K562 (cell line): ENCODE measurements around the gene TICAM1. TPM values are rescaled to one million over a fixed set of nuclear protein-coding genes. Genes with fewer than 3 reads are reported as not detected.

ENCODE experiments used
- FOXA3 ChIP-seq, 2 experiments: fragments of 450-650 bp in 1 of 2; sonication (generic) in 1 of 2; formaldehyde crosslinking; IDR thresholded peaks in 1 of 2; conservative IDR thresholded peaks in 1 of 2; 2 replicates each; pipeline versions ENCODE4 v1.4.0 to v1.8.0; 2020 to 2022; ENCODE audit warnings: mild to moderate bottlenecking in 2 of 2, missing genetic modification reagents in 1 of 2
- HNRNPH1 ChIP-seq: fragments of 200-400 bp; formaldehyde crosslinking; optimal IDR thresholded peaks from 2 replicates; pipeline ENCODE3; 2017; ENCODE audit warnings: low read depth, mild to moderate bottlenecking, low read length, moderate library complexity
- MGA ChIP-seq: fragments of 450-650 bp; IDR thresholded peaks from 2 replicates; pipeline ENCODE4 v1.6.1; 2016; ENCODE audit warnings: mild to moderate bottlenecking, moderate library complexity
- NFIX ChIP-seq: fragments of 250-450 bp; sonication (Bioruptor Pico); IDR thresholded peaks from 2 replicates; pipeline ENCODE4 v1.4.0; 2020; ENCODE audit warnings: low read depth, mild to moderate bottlenecking, moderate library complexity
- TEAD2 ChIP-seq: fragments of 450-650 bp; IDR thresholded peaks from 2 replicates; pipeline ENCODE4 v1.6.1; 2016; ENCODE audit warnings: missing genetic modification characterization, control low read depth, missing compliant biosample characterization
- ZNF764 ChIP-seq: fragments of 250-450 bp; sonication (Bioruptor Pico); IDR thresholded peaks from 2 replicates; pipeline ENCODE4 v1.4.0; 2020; ENCODE audit warnings: low read depth, mild to moderate bottlenecking, moderate library complexity
- ZNF778 ChIP-seq: fragments of 450-650 bp; formaldehyde crosslinking; IDR thresholded peaks from 2 replicates; pipeline ENCODE4 v1.4.0; 2020; ENCODE audit warnings: mild to moderate bottlenecking, moderate library complexity
- ZNF785 ChIP-seq: fragments of 250-450 bp; sonication (Bioruptor Pico); IDR thresholded peaks from 2 replicates; pipeline ENCODE4 v1.4.0; 2020; ENCODE audit warnings: mild to moderate bottlenecking
- polyA plus RNA-seq, 8 experiments: library from polyadenylated mRNA; depleted of rRNA in 4 of 8; stranded (reverse) in 5 of 8; unstranded in 3 of 8; fragments of >200 nt; fragmentation: Nextera tagmentation in 2 of 8; fragmentation: Illumina TruSeq in 1 of 8; extraction: Ambion mirVana in 2 of 8; extraction: Trizol in 1 of 8; gene quantifications; 2 replicates each; pipeline versions ENCODE4 v1.2.1 to v1.2.3, GENCODE V29; 2011 to 2014; ENCODE audit warnings: inconsistent platforms in 1 of 8, missing spikeins in 1 of 8
- total RNA-seq, 7 experiments: library from RNA; depleted of rRNA in 6 of 7; stranded (reverse); fragments of >200 nt in 6 of 7; fragmentation: Illumina TruSeq in 2 of 7; extraction: Trizol in 2 of 7; gene quantifications; 2 replicates each; pipeline versions ENCODE4 v1.2.1 to v1.2.3, GENCODE V29; 2011 to 2021; ENCODE audit warnings: low replicate concordance in 1 of 7
- TF ChIP-seq, protein P1 (sequence below): fragments of 450-650 bp; IDR thresholded peaks from 2 replicates; pipeline ENCODE4 v1.6.1; 2017; ENCODE audit warnings: antibody characterized with exemption
- TF ChIP-seq, protein P2 (sequence below): sonication (generic); formaldehyde crosslinking; IDR thresholded peaks from 2 replicates; pipeline ENCODE4 v1.8.0; 2022; ENCODE audit warnings: missing genetic modification reagents, mild to moderate bottlenecking, borderline replicate concordance

The TICAM1 gene
- total and polyA plus RNA-seq, 9 of the 15 experiments (the other 6 are each of a cell fraction or from before 2014, with no cell fraction given): 0.07 to 11.6 (median 1.5) TPM

- no peak for TF ChIP-seq NFIX (CRISPR knock-in tag)
- TF ChIP-seq ZNF778 (CRISPR knock-in tag): no peak
- TF ChIP-seq HNRNPH1: no peak
- no peak; the same call in 1 of the 2 replicates for TF ChIP-seq MGA
- TF ChIP-seq TEAD2: peak; percentile 78
- TF ChIP-seq, protein P1, sequence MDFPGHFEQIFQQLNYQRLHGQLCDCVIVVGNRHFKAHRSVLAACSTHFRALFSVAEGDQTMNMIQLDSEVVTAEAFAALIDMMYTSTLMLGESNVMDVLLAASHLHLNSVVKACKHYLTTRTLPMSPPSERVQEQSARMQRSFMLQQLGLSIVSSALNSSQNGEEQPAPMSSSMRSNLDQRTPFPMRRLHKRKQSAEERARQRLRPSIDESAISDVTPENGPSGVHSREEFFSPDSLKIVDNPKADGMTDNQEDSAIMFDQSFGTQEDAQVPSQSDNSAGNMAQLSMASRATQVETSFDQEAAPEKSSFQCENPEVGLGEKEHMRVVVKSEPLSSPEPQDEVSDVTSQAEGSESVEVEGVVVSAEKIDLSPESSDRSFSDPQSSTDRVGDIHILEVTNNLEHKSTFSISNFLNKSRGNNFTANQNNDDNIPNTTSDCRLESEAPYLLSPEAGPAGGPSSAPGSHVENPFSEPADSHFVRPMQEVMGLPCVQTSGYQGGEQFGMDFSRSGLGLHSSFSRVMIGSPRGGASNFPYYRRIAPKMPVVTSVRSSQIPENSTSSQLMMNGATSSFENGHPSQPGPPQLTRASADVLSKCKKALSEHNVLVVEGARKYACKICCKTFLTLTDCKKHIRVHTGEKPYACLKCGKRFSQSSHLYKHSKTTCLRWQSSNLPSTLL: no peak
- no peak for TF ChIP-seq ZNF764 (CRISPR knock-in tag)
- no peak for TF ChIP-seq FOXA3 (CRISPR knock-in tag; conservative IDR thresholded peaks at IDR 0.05 in 1 of 2, IDR thresholded peaks at IDR 0.05 in 1 of 2)
- no peak for TF ChIP-seq ZNF785 (CRISPR knock-in tag)
- TF ChIP-seq, protein P2, sequence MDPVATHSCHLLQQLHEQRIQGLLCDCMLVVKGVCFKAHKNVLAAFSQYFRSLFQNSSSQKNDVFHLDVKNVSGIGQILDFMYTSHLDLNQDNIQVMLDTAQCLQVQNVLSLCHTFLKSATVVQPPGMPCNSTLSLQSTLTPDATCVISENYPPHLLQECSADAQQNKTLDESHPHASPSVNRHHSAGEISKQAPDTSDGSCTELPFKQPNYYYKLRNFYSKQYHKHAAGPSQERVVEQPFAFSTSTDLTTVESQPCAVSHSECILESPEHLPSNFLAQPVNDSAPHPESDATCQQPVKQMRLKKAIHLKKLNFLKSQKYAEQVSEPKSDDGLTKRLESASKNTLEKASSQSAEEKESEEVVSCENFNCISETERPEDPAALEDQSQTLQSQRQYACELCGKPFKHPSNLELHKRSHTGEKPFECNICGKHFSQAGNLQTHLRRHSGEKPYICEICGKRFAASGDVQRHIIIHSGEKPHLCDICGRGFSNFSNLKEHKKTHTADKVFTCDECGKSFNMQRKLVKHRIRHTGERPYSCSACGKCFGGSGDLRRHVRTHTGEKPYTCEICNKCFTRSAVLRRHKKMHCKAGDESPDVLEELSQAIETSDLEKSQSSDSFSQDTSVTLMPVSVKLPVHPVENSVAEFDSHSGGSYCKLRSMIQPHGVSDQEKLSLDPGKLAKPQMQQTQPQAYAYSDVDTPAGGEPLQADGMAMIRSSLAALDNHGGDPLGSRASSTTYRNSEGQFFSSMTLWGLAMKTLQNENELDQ (CRISPR knock-in tag): 0 out of 2 replicates have a peak, but pooled peaks have one; percentile 40
These were observed 40.1 kb downstream of the TICAM1 start, which contains the start of gene FEM1A (continued) for GRCh38 chr19:4791183-4792018.
